Hippocampal formation (tissue), 2 donors: ENCODE results near the gene NID1.
A peak's percentile ranks its signal among the peaks of the same experiment; 100 is the strongest.
"Not testable (repeated sequence)": the region's sequence is repeated elsewhere in the genome, so short reads cannot be mapped to it uniquely, and the experiment has no call there.

Experiments
- DNase-seq, 2 donors: peaks; one replicate each; lab custom pipeline; 2025; lab: John Stamatoyannopoulos, UW

NID1 gene

DNA sequence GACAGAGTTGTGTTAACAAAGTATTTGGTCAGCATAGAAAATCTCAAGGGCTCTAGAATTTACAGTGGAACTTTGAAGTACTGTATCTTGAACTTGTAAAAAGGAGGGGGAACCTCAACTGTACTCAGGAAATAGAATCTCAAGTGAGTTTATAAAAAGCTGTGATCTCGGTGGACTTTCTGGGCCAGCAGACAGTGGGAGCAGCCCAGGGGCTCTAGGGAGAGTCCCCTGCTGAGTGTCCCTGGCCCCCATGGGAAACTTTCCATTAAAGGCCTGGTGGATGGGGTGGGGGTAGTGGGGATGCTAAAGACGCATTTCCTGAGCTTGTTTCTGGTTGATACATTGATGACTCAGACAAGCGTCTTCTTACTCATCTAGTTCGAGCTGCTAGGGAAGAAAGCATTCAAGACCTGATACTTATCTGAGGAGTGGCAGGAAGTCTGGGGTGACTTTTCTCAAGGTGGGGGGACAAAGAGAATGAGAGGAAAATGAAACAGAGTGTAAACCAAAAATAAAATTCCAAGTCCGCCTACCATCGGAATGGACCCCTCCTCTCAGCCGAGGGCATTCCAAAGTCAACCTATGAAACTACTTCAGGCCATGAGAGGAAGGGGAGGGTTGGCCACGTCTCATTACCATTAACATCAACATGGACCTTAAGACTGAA is 65.5 kb downstream of the NID1 start:
- no peak for DNase-seq

DNA sequence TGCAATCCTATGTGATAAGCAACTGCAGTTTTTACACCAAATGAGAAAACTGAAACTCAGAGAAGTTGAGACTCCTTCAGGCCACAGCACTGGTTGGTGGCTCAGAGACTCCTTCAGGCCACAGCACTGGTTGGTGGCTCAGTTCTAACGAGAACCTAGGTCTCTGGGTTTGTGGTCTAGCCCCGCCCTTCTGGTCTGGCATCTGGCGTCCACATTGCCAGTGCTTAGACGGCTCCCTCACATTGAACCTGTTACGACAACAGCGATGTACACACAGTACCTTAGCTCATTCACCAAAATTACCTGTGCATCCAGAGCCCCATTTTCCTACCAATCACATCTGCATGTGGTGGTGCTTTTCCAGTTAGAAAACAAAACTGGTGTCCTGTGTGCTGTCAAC is 66.1 kb downstream of the NID1 start:
- no peak for DNase-seq

DNA sequence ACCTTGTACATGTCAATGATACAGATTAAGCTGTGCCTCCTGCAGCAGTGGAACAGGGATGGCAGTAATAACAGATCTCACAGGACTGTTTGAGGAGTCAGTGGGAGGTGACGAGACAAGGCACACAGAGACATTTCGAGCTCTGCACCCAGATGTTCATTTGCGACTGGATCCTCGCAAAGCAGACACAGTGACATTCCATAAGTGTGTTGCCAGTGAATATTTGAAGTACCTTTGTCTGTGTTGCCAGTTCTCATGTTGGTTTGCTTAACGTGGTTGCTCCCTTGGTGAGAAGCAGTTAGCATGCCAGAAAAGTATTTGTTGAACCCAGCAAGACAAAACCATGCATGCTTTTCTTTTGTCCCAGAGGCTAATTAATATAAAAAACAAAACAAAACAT is 67.0 kb downstream of the NID1 start:
- no peak for DNase-seq

DNA sequence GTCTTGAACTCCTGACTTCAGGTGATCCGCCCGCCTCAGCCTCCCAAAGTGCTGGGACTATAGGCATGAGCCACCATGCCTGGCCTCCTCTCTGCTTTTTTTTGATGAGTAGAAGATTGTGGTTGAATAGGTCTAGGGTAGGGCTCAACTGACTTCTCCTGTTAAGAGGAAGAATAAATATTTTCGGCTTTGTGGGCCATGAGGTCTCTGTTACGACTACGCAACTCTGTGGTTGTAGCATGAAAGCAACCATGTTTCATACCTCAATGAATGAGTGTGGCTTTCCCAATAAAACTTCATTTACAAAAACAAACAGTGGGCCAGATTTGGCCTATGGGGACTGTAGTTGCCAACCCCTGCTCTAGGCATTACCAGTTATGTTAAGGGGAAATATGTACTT is 67.8 kb downstream of the NID1 start:
- DNase-seq = no peak

DNA sequence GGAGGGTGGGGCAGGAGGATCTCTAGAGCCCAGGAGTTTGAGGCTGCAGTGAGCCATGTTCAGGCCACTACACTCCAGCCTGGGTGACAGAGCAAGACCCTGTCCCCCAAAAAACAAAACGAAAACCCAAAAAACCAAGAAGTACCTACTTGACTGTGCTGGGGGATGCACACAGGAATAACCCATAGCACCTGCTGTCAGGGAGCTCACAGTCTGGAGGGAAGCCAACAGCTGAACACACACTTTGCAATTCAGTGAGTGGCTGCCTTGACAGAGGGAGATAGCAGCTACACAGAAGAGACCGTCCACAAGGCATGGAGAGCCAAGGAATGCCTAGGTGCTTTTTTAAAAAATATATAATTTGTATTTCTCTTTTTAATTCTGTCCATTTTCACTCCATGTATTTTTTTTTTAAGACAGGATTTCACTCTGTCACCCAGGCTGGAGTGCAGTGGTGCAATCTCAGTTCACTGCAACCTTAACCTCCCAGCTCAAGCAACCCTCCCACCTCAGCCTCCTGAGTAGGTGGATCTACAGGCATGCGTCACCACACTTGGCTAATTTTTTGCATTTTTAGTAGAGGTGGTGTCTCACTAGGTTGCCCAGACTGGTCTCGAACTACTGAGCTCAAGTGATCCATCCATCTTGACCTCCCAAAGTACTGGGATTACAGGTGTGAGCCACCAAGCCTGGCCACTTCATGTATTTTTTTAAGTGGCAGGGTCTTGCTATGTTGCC is 68.7 kb downstream of the NID1 start:
- no peak for DNase-seq

DNA sequence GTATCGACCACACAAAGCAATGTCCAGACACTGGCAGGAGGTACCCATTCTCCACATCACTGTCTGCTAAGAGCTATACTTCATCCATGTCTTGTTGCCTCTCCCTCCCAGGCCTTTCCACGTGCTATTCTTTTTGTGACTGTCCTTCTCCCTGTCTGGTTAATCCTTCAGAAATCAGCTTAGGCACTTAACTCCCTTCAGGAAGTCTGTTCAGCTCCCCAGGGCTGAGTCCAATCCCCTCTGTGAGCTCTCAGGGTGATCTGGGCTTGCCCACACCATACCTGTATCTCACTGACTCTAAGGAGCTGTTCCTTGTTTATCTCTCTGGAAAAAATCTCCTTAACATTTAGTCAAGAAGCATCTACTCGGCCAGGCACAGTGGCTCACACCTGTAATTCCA is 69.4 kb downstream of the NID1 start:
- DNase-seq = no peak

DNA sequence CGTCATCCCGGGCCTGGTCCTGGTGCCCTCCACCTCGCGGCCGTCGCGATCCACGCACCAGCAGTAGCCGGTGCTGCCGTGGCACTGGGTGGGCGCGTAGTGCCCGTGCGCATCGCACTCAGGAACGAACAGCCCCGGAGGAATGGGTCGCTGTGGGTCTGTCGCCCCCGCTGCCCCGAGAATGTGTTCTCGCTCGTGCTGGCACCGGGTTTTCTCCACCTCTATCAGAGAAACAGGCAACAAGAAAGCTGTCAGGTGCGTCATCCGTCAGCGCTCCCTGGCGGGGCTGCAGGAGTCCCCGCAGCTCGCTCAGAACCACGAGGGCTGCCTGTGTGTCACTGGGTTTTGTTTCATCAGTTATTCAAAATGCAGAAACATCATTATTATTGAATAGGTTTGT is 71.2 kb downstream of the NID1 start:
- DNase-seq = no peak

DNA sequence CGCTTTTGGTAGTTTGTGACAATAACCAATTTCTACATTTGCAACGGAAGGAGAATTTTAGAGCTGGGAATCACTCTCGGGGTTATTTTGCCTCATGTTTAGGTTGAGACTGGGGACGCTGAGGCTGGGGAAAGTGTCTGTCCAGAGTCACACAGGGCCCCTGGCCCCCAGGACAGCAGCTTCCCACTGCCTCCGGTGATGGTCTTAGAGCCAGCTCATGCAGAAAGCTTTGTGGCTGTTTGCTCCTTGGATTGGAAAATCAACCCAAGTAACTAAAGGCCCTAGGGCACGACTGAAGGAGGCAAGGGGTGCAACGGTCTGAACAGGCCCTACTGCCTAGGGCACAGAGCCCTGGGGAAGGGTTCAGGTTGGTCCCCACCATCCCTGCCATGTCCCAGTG is 72.0 kb downstream of the NID1 start:
- no peak for DNase-seq

DNA sequence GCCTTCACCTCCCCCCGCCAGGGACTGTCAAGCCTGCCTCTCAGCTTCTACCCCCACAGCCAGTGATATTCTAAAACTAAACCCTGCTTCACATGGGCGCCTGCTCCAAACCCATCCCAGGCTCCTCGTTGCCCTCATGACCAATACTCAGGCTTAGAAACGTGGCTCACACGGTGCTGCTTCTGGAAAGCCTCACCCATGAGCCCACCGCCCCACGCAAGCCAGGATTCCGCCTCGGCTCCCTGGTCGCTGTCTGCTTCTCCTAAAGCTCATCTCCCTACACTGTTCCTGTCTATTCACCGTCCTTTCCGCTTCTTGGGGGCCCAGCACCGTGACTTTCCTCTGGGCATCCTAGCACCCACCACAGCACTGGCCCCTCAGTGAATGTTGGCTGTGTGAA is 72.5 kb downstream of the NID1 start:
- DNase-seq = no peak

DNA sequence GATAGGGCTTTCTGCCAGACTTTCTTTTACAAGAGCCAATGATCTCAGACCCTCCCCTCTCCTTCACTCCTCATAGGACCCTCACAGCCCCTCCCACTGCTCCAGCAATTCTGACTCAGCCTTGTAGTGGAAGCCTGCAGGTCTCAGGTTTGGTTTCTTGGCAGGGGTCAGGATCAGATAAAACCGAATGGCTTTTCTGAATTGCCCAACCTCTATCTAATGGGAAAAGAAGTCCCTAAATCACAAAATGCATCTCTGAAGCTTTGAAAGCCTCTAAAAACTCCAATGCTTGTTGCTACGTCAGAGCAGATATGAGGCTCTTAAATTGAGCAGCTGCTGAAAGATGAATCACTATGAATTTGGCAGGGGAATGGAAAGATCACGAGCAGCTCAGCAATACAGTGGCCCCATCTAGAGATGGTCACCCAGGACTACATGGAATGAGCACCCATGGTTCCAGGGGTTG is 74.5 kb downstream of the NID1 start:
- DNase-seq = no peak

DNA sequence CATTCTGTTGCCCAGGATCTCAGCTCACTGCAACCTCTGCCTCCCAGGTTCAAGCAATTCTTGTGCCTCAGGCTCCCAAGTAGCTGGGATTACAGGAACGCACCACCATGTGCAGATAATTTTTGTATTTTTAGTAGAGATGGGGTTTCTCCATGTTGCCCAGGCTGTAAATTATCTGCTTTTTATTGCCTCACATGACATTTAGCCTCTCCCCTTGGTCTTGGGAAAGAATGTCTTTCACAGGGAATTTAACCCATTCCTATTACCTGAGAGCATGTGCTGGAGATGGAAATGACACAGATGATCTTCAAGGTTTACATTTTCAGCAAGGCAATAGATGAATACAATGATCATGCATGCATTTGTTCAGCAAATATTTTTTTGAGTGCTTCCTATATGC is 75.8 kb downstream of the NID1 start:
- DNase-seq = no peak

DNA sequence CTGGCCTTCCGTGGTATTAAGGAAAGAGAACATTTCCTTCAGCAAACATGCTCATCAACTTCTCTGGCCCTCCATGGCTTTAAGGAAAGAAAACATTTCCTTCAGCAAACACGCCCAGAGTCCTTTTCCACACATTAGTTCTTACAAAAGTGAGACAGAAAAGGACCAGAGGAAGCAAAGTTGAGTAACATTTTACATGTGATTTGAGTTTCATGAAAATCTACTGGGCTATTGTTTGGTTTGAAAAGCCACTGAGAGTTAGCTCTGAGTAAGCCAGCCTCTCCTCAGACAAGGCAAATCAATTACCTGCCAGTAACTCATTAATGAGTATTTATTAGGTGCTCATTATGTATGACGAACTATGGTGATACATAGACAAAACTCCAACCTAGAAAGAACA is 78.0 kb downstream of the NID1 start:
- DNase-seq = no peak

DNA sequence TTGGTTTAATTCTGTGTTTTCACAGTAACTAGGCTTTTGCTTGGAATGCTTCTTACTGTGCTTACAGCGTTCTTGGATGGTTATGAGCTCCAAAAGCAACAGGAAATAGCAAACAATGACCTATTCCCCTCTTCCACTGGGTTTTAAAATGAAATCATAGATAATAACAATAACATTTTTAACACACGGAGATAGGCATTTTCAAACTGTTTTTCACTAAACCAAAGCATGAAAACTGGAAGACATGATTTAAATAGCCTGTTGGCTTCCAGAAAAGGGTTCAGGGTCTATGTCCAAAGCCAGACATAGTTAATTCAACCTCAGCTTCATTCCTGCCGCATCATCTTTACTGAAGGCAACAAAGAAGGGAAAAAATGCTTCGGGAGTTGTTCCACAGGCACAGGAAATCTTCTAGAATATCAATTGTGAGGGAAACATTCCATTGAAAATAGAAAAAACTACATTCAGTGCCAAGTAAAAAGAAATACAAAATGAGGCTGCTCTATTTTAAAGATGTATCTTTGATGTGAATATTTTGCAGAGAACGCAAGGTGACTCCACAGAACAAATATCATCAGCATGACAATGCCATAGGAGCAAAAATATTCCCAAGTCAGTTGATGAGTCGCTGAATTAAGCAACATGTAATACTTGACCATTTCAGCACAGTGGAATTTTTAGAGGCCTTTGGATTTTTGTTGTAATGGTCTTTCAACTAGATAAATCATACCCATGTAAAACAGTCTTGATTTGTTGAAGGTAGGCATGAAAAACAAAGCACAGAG is 80.7 kb downstream of the NID1 start:
- no peak for DNase-seq

DNA sequence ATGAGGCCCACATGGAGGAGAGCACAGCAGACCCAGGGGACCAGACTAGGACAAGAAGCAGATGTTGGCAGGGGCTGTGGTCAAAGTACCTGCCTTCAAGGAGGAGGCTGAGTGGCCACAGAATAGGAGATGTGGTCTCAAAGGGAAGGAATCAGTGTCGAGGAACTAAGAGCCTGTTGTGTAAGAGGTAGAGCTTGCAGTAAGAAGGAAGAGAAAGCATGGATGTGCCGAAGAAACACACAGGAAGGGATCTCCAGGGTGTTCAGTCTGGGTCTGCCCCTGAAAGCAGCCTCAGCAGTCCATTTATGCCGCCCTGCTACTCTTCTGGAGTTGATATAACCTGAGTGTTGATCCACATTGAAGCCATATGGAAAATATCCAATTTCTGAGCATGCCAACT is 83.9 kb downstream of the NID1 start:
- no peak for DNase-seq

DNA sequence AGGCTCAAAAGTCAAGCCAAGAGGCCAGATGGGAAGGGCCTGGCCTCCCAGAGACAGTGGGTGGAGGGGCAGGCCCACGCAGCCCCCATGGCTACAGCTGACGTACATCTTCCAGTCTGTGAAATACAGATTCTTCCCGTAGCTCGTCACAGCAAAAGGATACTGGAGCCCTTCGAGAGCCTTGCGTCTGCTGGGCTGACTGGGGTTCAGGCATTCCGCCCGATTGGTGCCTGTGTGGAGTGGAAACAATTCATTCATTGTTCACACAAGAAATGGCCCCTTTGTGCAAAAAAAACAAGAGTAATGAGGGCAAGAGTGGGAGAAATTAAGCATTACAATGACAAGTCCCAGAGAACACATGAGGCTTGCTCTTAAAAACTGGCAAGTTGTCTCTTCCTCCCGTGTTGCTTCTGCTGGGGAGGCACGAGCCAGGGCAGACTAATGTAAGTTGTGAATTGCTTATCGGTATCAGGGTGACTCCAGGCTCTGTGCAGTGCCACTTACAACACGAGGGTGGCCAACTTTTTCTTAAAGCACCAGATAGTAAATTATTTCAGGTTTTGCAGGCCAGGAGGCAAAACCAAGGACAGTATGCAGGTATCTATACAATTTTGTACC is 85.1 kb downstream of the NID1 start:
- DNase-seq = no peak

DNA sequence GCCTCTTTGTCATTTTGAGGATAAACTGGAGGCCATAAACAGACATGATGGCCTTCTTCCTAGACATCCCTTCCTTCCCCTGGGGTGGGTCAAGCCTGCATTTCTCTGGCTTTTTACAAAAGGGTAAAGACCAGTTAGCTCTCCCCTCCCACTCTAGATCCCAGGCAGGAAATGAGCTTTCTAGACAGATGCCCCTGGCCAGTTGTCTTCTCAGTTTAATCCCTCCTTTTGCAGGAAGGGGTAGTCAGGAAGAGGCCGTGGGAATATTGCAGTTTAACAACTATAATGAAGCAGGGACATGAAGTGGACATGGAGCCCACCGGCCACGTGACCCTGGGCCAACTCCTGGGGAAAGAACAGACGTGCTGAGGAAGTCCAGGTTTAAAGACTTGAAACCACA is 85.7 kb downstream of the NID1 start:
- no peak for DNase-seq

DNA sequence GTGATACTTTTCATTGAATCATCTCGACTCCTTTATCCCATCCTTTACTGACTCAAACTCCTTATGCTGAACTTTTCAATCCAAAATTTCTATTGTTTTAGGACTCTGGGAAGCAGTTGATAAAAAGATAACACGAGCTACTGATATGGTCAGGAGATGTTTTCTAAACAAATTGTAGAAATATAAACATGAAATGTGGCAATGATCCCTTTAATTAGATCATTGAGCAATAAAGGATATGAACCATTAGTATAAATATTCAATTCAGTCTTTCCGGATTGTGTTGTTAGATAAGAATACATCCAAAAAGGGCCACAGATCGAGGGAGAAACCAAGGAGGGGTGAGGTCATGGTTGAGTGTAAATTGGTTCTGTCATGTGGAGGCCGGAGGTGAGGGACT is 88.4 kb downstream of the NID1 start:
- no peak for DNase-seq

DNA sequence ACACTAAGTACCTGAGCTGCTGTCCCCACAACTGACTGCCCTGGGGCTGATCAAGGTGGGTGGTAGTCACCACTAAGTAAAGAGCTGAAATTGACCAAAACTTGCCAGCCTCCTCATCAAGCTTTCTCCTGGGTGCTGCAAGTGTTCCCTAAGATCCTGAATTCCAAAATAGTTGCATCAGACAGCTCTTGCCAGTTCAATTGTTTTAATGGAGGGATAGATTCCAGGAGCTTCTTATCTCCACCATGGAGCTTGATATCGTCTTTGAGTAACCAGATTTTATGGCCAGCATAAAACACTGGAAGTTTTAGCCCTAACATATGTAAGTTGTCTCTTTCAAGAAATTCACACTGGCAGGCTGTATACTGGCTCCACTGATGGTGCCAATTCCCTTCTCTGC is 90.3 kb downstream of the NID1 start:
- no peak for DNase-seq

DNA sequence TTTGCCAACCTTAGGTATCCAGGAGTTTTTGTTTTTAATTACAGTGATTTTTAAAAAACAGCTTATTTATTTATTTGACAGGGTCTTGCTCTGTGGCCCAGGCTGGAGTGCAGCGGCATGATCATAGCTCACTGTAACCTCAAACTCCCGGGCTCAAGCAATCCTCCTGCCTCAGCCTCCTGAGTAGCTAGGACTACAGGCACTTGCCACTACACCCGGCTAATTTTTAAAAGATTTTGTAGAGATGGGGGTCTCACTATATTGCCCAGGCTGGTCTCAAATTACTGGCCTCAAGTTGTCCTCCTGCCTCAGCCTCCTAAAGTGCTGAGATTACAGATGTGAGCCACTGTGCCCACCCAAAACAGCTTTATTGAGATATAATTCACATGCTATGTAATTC is 92.2 kb downstream of the NID1 start:
- DNase-seq = not testable (repeated sequence)

DNA sequence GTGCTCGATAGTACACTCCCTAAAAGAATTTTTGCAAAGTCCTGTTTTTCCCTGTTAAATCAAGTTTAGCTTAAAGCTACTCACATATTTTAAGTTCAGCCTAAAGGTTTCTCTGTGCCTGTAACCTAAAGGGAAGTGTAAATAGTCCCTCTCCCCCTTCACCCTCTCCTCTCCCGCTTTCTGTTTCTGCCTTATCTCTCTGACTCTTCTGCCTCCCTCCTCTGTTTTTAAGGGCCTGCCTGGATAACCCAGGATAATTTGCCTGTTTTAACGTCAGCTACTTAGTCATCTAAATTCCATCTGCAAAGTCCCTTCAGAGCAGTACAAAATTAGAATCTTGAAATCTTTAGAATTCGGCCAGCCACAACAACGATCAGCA is 92.6 kb downstream of the NID1 start:
- no peak for DNase-seq

DNA sequence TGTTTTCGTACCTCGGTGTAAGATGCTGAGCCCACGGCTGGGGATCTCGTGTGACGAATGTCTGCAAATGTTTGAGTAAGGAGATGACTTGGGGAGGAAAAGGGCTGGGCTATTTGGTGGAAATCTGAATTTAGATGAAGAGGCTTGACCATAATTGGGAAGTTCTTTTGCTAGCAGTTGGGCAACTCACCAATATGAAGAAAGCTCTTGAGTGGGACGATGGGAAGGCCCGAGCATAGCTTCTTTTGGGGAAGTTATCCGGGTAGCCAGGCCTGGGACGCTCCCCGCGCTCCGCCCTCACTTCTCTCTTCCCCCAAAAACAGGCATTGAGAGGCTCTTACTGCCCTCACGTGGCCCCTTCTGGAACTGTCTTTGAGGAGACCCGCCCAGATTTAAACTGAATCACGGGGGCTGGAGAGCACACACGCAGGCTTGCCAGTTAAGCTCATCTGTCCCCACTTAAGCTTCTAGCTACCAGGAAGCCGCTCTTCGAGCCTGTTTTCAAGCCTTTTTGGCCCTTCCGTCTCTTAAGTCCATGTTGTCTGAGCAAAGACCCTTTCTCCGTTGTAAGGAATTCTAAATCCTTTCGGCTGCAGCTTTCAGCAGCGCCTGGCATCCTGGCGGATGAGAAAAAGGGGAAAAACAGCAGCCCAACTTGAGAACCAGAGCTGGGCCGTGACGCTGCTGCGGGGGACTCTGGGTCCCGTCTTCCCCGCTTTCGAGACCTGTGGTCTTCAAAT is 93.1 kb downstream of the NID1 start:
- peak; percentile 78 to 89 for DNase-seq

DNA sequence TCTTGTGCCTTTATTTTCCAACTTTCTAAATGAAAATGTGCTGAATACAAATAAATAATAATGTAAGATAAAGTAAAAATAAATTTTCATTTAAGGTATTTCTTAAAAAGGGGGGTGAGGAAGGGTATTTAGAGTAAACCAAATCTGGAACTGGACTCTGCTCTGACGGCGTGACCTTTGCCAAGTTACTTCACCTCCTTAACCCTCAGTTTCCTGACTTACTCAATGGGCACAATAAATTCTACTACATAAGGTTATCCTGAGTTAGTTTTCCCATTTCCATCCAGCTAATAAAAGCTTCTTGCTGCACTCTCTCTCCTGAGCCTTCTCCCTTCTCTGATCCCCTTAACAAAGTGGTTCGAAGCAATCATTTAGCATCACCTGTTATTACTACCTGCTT is 93.9 kb downstream of the NID1 start:
- DNase-seq = no peak
